NCI-H226 (cell line): ENCODE data around the gene ATG7.
A peak's percentile ranks its signal among the peaks of the same experiment; 100 is the strongest.
"Not testable (repeated sequence)": the region's sequence is repeated elsewhere in the genome, so short reads cannot be mapped to it uniquely, and the experiment has no call there.

Source experiments
- DNase-seq: peaks from one replicate; pipeline ENCODE4 v3.0.0-alpha.2; 2015

ATG7 gene

GRCh38 chr3:11437506-11437905 is 165.3 kb downstream of the ATG7 start:
- no peak for DNase-seq

GRCh38 chr3:11438646-11439045 is 166.4 kb downstream of the ATG7 start:
- DNase-seq = no peak

GRCh38 chr3:11441346-11441745 is 169.1 kb downstream of the ATG7 start:
- DNase-seq = not testable (repeated sequence)

- no peak for DNase-seq
Observed at GRCh38 chr3:11444404-11444803, 172.2 kb downstream of the ATG7 start.

GRCh38 chr3:11445193-11445592 is 173.0 kb downstream of the ATG7 start:
- DNase-seq = not testable (repeated sequence)

GRCh38 chr3:11445883-11446282 is 173.7 kb downstream of the ATG7 start:
- DNase-seq = no peak

- no peak for DNase-seq
Observed at GRCh38 chr3:11447584-11448200, 175.5 kb downstream of the ATG7 start.

GRCh38 chr3:11450015-11450414 is 177.8 kb downstream of the ATG7 start:
- no peak for DNase-seq

- no peak for DNase-seq
Observed at GRCh38 chr3:11452312-11452711, 180.1 kb downstream of the ATG7 start.

GRCh38 chr3:11452885-11453847 is 181.0 kb downstream of the ATG7 start:
- DNase-seq = peak; percentile 58

GRCh38 chr3:11455956-11456355 is 183.8 kb downstream of the ATG7 start:
- peak; percentile 21 for DNase-seq

- DNase-seq = no peak
Observed at GRCh38 chr3:11457135-11457534, 184.9 kb downstream of the ATG7 start.

GRCh38 chr3:11459186-11459824 is 187.1 kb downstream of the ATG7 start:
- peak; percentile 40 for DNase-seq

- no peak for DNase-seq
Observed at GRCh38 chr3:11461226-11461625, 189.0 kb downstream of the ATG7 start.

- not testable (repeated sequence) for DNase-seq
Observed at GRCh38 chr3:11462673-11463072, 190.5 kb downstream of the ATG7 start.

GRCh38 chr3:11463591-11463990 is 191.4 kb downstream of the ATG7 start:
- DNase-seq = no peak

- no peak for DNase-seq
Observed at GRCh38 chr3:11464356-11464755, 192.2 kb downstream of the ATG7 start.

- DNase-seq = no peak
Observed at GRCh38 chr3:11465744-11466616, 193.8 kb downstream of the ATG7 start.

GRCh38 chr3:11467875-11468274 is 195.7 kb downstream of the ATG7 start:
- DNase-seq = no peak

- no peak for DNase-seq
Observed at GRCh38 chr3:11470031-11470853, 198.0 kb downstream of the ATG7 start.

GRCh38 chr3:11475324-11475723 is 203.1 kb downstream of the ATG7 start:
- no peak for DNase-seq

GRCh38 chr3:11476735-11477144 is 204.5 kb downstream of the ATG7 start:
- no peak for DNase-seq
